ENCODE data around the gene TMEM82.
A peak's percentile ranks its signal among the peaks of the same experiment; 100 is the strongest.

Gene TMEM82

GRCh38 chr1:15727021-15727420 lies 15.3 kb upstream of the TMEM82 start:
- Mint-ChIP-seq H3K36me3 (ENCODE audit: low read depth) (peaks cover 20% of the 10 kb centered on the region), H3K27me3 (ENCODE audit: low read depth, poor library complexity) (no peaks in the 10 kb centered on the region), H3K27ac (peak overlapping the region; percentile 69), H3K4me3 (no peak overlapping the region), H3K9me3 (no peaks in the 10 kb centered on the region), H3K4me1 (peaks cover 12% of the 10 kb centered on the region)
- TF ChIP-seq CTCF (IDR thresholded peaks at IDR 0.05), result no peak
- no peak for DNase-seq

- TF ChIP-seq CTCF (IDR thresholded peaks at IDR 0.05), result no peak
- Mint-ChIP-seq H3K4me1 (peaks cover 12% of the 10 kb centered on the region), H3K27me3 (ENCODE audit: low read depth, poor library complexity) (no peaks in the 10 kb centered on the region), H3K4me3 (no peak overlapping the region), H3K36me3 (ENCODE audit: low read depth) (peaks cover 19% of the 10 kb centered on the region), H3K27ac (no peak overlapping the region), H3K9me3 (no peaks in the 10 kb centered on the region)
- DNase-seq, result no peak
These were observed 14.9 kb upstream of the TMEM82 start for GRCh38 chr1:15727424-15727823.

GRCh38 chr1:15727866-15728534 lies 14.3 kb upstream of the TMEM82 start:
- H3K27ac Mint-ChIP-seq, result no peak overlapping the region

GRCh38 chr1:15728937-15729657 lies 13.2 kb upstream of the TMEM82 start:
- no peaks in the 10 kb centered on the region for H3K9me3 Mint-ChIP-seq
- H3K27ac Mint-ChIP-seq, result peak overlapping the region; percentile 83

More at GRCh38 chr1:15727866-15728534, 14.3 kb upstream of the TMEM82 start:
- Mint-ChIP-seq H3K4me1 (peaks cover 12% of the 10 kb centered on the region), H3K36me3 (ENCODE audit: low read depth) (peaks cover 13% of the 10 kb centered on the region), H3K27me3 (ENCODE audit: low read depth, poor library complexity) (no peaks in the 10 kb centered on the region), H3K9me3 (no peaks in the 10 kb centered on the region), H3K4me3 (no peak overlapping the region)
- no peak for TF ChIP-seq CTCF (IDR thresholded peaks at IDR 0.05)
- no peak for DNase-seq

GRCh38 chr1:15730423-15730822 lies 11.9 kb upstream of the TMEM82 start:
- peaks cover 7% of the 10 kb centered on the region for H3K4me1 Mint-ChIP-seq
- no peaks in the 10 kb centered on the region for H3K9me3 Mint-ChIP-seq
- H3K4me3 Mint-ChIP-seq, result no peak overlapping the region
- no peak for DNase-seq
- peaks cover 13% of the 10 kb centered on the region for H3K36me3 Mint-ChIP-seq (ENCODE audit: low read depth)
- no peaks in the 10 kb centered on the region for H3K27me3 Mint-ChIP-seq (ENCODE audit: low read depth, poor library complexity)
- H3K27ac Mint-ChIP-seq, result no peak overlapping the region
- TF ChIP-seq CTCF (IDR thresholded peaks at IDR 0.05), result no peak

More at GRCh38 chr1:15728937-15729657, 13.2 kb upstream of the TMEM82 start:
- Mint-ChIP-seq H3K27me3 (ENCODE audit: low read depth, poor library complexity) (no peaks in the 10 kb centered on the region), H3K36me3 (ENCODE audit: low read depth) (peaks cover 13% of the 10 kb centered on the region), H3K4me1 (peaks cover 12% of the 10 kb centered on the region), H3K4me3 (no peak overlapping the region)
- no peak for TF ChIP-seq CTCF (IDR thresholded peaks at IDR 0.05)
- DNase-seq, result no peak

Measured in nephron progenitor cell (in vitro differentiated cells).